Fibroblast of mammary gland (primary cell): ENCODE data around the gene EVC.
A peak's percentile ranks its signal among the peaks of the same experiment; 100 is the strongest.

ENCODE experiments used
- DNase-seq: peaks from one replicate; pipeline ENCODE4 v3.0.0-alpha.2; 2010; ENCODE audit warnings: low read depth
- H3K4me3 ChIP-seq: 2 replicates; pipeline ENCODE4 v1.5.1; 2011; ENCODE audit warnings: low read depth, mild to moderate bottlenecking, low read length, moderate library complexity; ENCODE audit not compliant: control insufficient read depth
- TF ChIP-seq, protein P1 (sequence below): conservative IDR thresholded peaks from 2 replicates; pipeline ENCODE4 v1.5.1; 2011; ENCODE audit warnings: low read depth, low read length, inconsistent platforms; ENCODE audit not compliant: control insufficient read depth, insufficient read depth

The EVC gene

DNA sequence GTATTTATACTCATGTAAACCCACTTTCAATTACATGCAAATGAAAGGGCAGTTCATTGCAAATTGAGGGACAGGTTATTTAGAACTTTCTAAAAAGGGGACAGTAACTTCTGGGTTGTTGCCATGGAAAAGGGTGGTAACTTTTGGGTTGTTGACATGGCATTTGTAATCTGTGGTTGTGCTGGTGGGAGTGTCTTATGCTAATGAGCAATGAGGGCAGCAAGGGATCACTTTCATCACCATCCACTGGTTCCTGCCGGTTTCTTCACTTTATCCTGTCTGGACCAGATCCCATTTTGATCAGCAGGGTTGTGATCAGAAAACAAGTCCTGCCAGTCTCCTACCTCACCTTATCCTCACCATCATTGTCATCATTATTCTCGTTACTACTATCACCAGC, 32.0 kb downstream of the EVC start:
- H3K4me3 ChIP-seq, result no peak overlapping the region
- TF ChIP-seq, protein P1, sequence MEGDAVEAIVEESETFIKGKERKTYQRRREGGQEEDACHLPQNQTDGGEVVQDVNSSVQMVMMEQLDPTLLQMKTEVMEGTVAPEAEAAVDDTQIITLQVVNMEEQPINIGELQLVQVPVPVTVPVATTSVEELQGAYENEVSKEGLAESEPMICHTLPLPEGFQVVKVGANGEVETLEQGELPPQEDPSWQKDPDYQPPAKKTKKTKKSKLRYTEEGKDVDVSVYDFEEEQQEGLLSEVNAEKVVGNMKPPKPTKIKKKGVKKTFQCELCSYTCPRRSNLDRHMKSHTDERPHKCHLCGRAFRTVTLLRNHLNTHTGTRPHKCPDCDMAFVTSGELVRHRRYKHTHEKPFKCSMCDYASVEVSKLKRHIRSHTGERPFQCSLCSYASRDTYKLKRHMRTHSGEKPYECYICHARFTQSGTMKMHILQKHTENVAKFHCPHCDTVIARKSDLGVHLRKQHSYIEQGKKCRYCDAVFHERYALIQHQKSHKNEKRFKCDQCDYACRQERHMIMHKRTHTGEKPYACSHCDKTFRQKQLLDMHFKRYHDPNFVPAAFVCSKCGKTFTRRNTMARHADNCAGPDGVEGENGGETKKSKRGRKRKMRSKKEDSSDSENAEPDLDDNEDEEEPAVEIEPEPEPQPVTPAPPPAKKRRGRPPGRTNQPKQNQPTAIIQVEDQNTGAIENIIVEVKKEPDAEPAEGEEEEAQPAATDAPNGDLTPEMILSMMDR, result no peak
- no peak for DNase-seq

DNA sequence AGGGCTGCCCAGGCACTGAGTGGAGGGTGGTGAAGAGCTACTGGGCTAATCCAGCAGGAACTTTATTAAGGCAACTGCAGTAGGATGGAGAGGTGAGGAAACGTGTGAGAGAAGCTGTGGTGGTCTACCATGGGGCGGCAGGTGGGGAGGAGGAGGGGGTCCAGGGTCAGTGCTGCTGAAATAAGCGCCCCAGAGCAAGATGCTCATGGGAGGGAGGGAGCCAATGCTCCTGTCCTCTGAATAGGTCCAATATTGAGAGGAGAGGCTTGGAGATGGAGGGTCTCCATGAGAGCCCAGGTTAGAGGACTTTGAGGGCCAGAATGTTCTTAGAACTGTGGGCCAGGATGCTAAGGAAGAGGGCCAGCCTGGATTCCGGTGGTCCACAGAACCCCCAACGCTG, 35.2 kb downstream of the EVC start:
- H3K4me3 ChIP-seq, result no peak overlapping the region
- TF ChIP-seq, protein P1, result no peak
- DNase-seq, result no peak

DNA sequence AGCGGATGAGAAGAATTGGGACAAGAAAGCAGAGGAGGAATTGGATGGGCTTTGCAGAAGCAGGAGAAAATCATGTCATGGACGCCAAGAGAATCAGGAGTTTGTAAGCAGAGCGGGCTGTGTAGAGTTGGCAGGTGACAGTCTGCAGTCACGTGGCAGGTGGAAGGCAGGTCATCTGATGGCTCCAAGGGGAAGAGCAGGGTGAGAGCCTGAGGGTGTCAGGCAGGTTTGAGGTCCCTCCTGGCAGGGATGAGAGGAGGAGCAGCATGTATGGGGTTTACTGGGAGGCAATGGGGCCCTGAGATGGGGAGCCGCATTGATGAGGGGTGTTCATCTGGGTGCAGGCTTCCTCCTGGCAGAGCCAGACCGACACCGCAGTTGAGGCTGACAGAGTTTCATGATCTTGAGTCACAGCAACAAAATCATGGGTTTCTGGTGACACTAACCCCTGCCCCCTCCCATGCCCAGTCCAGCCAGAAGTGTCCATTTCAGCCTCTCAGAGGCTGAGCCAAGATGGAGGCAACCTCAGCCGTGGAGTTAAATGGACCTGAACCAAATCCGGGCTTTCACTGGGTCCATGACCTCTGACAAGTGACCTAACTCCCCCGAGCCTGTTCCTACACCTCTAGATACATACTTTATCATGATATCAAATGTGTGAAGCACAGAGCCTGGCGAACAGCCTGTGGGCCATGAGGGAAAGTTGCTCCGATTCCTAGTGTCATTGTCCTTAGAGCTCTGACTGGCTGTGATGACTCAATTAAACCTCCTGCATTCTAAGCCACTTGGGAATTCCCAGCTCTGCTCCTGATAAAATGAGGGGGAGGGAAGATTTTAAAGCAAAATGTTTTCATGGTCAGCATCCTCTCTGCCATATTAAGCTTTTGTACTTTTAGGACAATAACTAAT, 36.1 kb downstream of the EVC start:
- TF ChIP-seq, protein P1, result no peak
- H3K4me3 ChIP-seq, result no peak overlapping the region
- DNase-seq, result peak; percentile 86

DNA sequence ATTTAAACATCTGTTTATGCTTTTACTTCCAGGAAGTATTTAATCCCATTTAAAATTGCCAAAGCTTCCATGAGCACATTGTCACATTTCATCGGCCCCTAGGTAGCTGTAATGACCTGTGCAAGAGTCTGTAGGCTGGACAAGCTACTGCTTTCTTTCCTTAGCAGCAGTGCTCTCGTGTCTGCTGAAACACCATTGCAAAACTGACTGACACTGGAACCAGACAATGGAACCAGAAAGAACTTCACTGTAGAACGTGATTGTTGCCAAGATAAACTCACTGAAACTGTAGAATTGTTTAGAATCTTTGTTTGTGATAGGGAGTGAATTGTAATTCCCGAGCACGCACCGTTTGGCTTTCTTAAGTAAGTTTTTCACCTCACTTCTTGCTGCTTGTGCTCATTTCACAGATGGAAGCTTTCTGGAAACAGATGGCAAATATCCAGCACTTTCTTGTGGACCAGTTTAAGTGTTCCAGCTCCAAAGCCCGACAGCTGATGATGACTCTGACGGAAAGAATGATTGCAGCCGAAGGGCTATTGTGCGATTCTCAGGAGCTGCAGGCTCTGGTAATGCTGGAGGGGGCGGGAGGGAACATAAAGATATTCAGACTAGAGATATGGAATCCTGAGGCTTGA, 36.9 kb downstream of the EVC start:
- peak; percentile 100 for DNase-seq
- no peak overlapping the region for H3K4me3 ChIP-seq
- TF ChIP-seq, protein P1, result no peak

DNA sequence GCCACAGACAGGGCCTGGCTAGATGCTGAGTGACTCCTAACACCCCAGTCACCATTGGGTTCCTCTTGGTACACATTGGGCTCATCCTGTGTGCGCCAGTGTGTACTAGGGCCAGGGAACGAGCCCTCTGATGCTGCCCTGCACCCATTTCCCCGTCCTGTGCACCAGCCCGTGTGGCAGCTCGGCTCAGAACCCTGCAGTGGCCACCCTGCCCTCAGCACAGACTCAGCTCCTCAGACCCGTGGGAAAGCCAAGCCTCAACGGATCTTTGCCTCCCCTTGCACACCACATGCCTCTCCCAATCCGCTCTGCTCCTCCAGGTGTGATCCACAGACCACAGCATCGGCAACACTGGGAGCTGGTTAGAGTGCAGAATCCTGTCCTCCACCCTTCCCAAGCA, 38.6 kb downstream of the EVC start:
- H3K4me3 ChIP-seq, result no peak overlapping the region
- DNase-seq, result no peak
- TF ChIP-seq, protein P1, result no peak

DNA sequence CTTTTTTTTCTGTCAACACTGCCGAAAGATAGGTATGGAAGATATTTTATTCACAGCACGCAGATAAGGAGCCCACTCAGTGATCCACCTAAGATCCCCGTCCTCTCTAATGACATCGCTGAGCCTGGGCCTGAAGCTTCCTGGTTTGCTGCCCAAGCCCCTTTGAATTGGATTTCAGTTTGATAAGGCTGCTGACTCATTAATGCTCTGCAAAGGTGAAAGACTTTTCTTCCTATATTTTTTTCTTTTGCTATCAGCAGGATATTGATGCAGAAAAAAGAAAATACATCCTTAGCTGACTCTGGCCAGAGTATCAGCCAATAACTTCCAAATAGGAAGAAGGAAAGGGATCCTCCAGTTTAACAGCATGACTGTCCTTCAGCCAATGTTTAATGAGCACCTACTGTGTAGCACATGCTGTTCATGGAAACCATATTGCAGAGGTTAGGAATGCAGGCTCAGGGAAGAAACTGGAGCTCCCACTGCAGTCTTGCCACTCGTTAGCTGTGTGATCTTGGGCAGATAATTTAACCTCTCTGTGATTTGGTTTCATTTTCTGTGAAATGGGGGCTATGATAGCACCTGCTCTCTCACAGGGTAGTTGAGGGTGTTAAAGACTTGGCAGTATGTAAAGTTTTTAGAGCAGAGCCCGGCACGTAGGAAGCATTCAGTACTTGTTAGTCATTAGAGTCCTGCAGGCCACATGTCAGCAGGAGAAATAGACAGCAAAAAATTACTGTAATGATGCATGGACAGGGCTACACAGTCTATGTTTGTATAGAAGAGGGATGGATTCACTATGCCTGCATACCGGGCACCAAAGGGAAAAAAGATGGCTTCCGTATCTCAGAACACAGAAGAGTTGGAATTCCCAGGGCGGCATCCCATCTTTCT, 39.3 kb downstream of the EVC start:
- no peak overlapping the region for H3K4me3 ChIP-seq
- DNase-seq, result peak; percentile 88
- TF ChIP-seq, protein P1, result no peak
